ENCODE results near the gene SPG11.
"Not testable (repeated sequence)": the region's sequence is repeated elsewhere in the genome, so short reads cannot be mapped to it uniquely, and the experiment has no call there.

Gene SPG11

DNA sequence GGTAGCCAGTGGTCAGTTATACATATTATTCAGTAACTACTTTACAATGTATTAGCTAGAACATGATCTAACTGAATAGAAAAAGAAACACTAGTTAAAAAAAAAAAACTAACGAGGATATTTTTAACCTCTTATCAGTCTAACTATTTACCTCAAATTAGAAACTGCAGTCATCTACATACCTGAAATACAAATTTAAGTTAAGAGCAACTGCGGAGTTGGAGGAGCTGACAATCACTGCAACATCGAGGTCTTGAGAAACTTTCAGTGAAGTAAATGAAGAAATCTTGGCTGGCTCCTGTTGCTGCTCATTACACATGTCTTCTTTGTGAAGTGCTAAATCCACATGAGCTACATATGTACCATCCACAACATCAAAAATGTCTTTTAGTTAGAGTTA is 6.5 kb downstream of the SPG11 start:
- no peak overlapping the region for H3K9ac ChIP-seq (ENCODE audit: low read depth, low read length)
- no peaks in the 10 kb centered on the region for H3K27me3 ChIP-seq (ENCODE audit: control insufficient read depth, insufficient read depth, low read length)
- no peaks in the 10 kb centered on the region for H3K4me1 ChIP-seq (ENCODE audit: control insufficient read depth, insufficient read depth, low read length)
- no peaks in the 10 kb centered on the region for H3K9me3 ChIP-seq (ENCODE audit: control insufficient read depth, insufficient read depth, low read length)
- no peak overlapping the region for H3K4me3 ChIP-seq (ENCODE audit: low read depth, low read length)
- H3K36me3 ChIP-seq (ENCODE audit: control insufficient read depth, insufficient read depth, low read length): peaks cover 71% of the 10 kb centered on the region
- no peak overlapping the region for H3K27ac ChIP-seq (ENCODE audit: low read depth, low read length)

DNA sequence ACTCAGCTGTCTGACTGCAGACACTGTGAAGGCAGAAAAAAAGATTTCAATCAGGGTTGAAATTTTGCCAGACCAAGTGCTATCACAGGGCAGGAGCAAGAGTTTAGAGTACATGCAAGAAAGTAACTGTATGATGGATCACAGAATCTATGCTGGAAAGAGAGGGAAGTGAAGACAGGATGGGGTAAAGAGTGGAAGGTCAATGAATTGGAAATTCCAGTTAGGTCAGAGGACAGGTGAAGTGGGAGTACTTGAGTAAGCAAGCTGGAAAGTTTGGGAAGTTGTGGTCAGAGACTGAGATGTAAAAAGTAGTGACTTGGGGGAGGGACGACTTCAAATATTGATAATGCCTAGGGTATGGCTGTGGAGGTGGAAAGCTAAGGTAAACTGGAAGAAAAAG is 7.2 kb downstream of the SPG11 start:
- Histone ChIP-seq H3K4me3 (ENCODE audit: low read depth, low read length) (no peak overlapping the region), H3K4me1 (ENCODE audit: control insufficient read depth, insufficient read depth, low read length) (no peaks in the 10 kb centered on the region), H3K9ac (ENCODE audit: low read depth, low read length) (no peak overlapping the region), H3K27me3 (ENCODE audit: control insufficient read depth, insufficient read depth, low read length) (no peaks in the 10 kb centered on the region), H3K9me3 (ENCODE audit: control insufficient read depth, insufficient read depth, low read length) (no peaks in the 10 kb centered on the region), H3K27ac (ENCODE audit: low read depth, low read length) (no peak overlapping the region), H3K36me3 (ENCODE audit: control insufficient read depth, insufficient read depth, low read length) (peaks cover 77% of the 10 kb centered on the region)

DNA sequence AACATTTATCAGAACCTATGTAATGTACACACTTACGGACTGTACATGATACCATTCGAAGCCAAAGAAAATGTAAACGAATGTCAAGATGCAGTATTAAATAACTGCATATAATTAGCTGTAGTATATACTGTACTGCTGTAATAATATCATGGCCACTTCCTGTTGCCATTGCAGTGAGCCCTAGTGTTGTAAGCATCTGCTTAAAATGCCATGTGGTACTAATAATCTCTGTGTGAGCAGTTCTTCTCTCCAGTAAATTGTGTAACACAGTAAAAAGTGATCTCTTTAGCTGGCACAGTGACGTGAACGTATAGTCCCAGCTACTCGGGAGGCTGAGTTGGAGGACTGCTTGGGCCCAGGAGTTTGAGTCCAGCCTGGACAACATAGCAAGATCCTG is 8.6 kb downstream of the SPG11 start:
- H3K36me3 ChIP-seq (ENCODE audit: control insufficient read depth, insufficient read depth, low read length): peaks cover 85% of the 10 kb centered on the region
- H3K4me3 ChIP-seq (ENCODE audit: low read depth, low read length): no peak overlapping the region
- no peaks in the 10 kb centered on the region for H3K4me1 ChIP-seq (ENCODE audit: control insufficient read depth, insufficient read depth, low read length)
- H3K9ac ChIP-seq (ENCODE audit: low read depth, low read length): no peak overlapping the region
- H3K27me3 ChIP-seq (ENCODE audit: control insufficient read depth, insufficient read depth, low read length): no peaks in the 10 kb centered on the region
- no peak overlapping the region for H3K27ac ChIP-seq (ENCODE audit: low read depth, low read length)
- no peaks in the 10 kb centered on the region for H3K9me3 ChIP-seq (ENCODE audit: control insufficient read depth, insufficient read depth, low read length)

DNA sequence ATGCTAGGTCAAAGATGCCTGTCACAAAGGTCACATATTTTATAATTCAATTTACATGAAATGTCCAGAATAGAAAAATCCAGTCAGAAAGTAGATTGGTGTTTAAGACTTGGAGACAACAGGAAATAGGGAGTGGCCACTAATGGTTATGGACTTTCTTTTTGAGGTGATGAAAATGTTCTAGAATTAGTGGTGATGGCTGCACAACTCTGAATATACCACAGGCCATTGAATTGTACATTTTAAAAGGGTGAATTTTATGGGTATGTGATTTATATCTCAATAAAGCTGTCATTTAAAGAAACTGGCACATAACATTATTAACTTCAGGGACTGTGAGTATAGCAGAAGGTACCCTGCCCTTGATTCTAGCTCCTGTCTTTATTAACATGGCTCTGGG is 15.8 kb downstream of the SPG11 start:
- H3K36me3 ChIP-seq (ENCODE audit: control insufficient read depth, insufficient read depth, low read length): peaks cover 59% of the 10 kb centered on the region

DNA sequence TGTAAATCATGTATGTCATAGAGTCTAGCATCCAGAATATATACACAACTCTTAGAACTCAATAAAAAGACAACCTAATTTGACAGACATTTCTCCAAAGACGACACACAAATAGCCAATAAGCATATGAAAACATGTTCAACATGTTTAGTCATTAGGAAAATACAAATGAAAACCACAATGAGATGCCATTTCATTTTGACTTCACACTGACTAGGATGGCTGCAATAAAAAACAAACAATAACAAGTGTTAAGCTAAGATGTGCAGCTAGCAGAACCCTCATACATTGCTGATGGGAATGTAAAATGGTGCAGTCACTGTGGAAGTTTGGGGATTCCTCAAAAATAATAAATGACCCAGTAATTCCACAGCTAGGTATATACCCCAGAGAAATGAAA is 16.4 kb downstream of the SPG11 start:
- H3K27me3 ChIP-seq (ENCODE audit: control insufficient read depth, insufficient read depth, low read length): no peaks in the 10 kb centered on the region
- no peak overlapping the region for H3K27ac ChIP-seq (ENCODE audit: low read depth, low read length)
- H3K4me3 ChIP-seq (ENCODE audit: low read depth, low read length): no peak overlapping the region
- no peaks in the 10 kb centered on the region for H3K9me3 ChIP-seq (ENCODE audit: control insufficient read depth, insufficient read depth, low read length)
- H3K36me3 ChIP-seq (ENCODE audit: control insufficient read depth, insufficient read depth, low read length): peaks cover 56% of the 10 kb centered on the region
- no peaks in the 10 kb centered on the region for H3K4me1 ChIP-seq (ENCODE audit: control insufficient read depth, insufficient read depth, low read length)
- H3K9ac ChIP-seq (ENCODE audit: low read depth, low read length): no peak overlapping the region

More for the DNA sequence above, 15.8 kb downstream of the SPG11 start:
- H3K4me3 ChIP-seq (ENCODE audit: low read depth, low read length): no peak overlapping the region
- H3K27me3 ChIP-seq (ENCODE audit: control insufficient read depth, insufficient read depth, low read length): no peaks in the 10 kb centered on the region
- H3K9ac ChIP-seq (ENCODE audit: low read depth, low read length): no peak overlapping the region
- no peaks in the 10 kb centered on the region for H3K9me3 ChIP-seq (ENCODE audit: control insufficient read depth, insufficient read depth, low read length)
- no peak overlapping the region for H3K27ac ChIP-seq (ENCODE audit: low read depth, low read length)
- H3K4me1 ChIP-seq (ENCODE audit: control insufficient read depth, insufficient read depth, low read length): no peaks in the 10 kb centered on the region

DNA sequence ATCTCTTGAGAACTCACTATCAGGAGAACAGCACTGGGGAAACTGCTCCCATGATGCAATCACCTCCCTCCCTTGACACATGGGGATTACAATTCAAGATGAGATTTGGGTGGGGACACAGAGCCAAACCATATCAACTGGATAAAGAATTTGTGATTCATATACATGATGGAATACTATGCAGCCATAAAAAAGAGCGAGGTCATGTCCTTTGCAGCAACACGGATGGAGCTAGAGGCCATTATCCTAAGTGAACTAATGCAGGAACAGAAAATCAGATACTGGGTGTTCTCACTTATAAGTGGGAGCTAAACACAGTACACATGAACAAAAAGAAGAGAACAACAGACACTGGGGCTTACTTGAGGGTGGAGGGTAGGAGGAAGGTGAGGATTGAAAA is 17.0 kb downstream of the SPG11 start:
- no peak overlapping the region for H3K9ac ChIP-seq (ENCODE audit: low read depth, low read length)
- H3K27me3 ChIP-seq (ENCODE audit: control insufficient read depth, insufficient read depth, low read length): no peaks in the 10 kb centered on the region
- H3K36me3 ChIP-seq (ENCODE audit: control insufficient read depth, insufficient read depth, low read length): peaks cover 50% of the 10 kb centered on the region
- no peak overlapping the region for H3K4me3 ChIP-seq (ENCODE audit: low read depth, low read length)
- no peaks in the 10 kb centered on the region for H3K9me3 ChIP-seq (ENCODE audit: control insufficient read depth, insufficient read depth, low read length)
- H3K4me1 ChIP-seq (ENCODE audit: control insufficient read depth, insufficient read depth, low read length): no peaks in the 10 kb centered on the region
- no peak overlapping the region for H3K27ac ChIP-seq (ENCODE audit: low read depth, low read length)

DNA sequence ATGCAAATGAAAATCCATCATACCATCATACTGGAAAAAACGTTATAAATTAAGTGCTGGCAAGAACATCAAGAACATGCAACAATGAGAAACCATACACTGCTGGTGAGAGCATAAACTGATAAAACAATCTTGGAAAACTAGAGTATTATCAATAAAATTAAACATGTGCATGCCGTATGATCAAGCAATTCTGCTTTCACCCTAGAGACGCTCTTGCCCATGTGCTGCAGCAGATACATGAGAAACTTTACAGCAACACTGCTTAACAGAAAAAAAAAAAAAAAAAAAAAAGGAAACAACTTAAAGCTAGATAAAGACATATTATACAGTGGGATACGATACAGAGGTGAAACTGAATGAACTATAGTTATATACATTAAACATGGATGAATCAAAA is 21.8 kb downstream of the SPG11 start:
- H3K27ac ChIP-seq (ENCODE audit: low read depth, low read length): no peak overlapping the region
- H3K9me3 ChIP-seq (ENCODE audit: control insufficient read depth, insufficient read depth, low read length): no peaks in the 10 kb centered on the region
- no peaks in the 10 kb centered on the region for H3K27me3 ChIP-seq (ENCODE audit: control insufficient read depth, insufficient read depth, low read length)
- H3K36me3 ChIP-seq (ENCODE audit: control insufficient read depth, insufficient read depth, low read length): peaks cover 15% of the 10 kb centered on the region
- H3K4me1 ChIP-seq (ENCODE audit: control insufficient read depth, insufficient read depth, low read length): no peaks in the 10 kb centered on the region
- H3K9ac ChIP-seq (ENCODE audit: low read depth, low read length): no peak overlapping the region
- no peak overlapping the region for H3K4me3 ChIP-seq (ENCODE audit: low read depth, low read length)

DNA sequence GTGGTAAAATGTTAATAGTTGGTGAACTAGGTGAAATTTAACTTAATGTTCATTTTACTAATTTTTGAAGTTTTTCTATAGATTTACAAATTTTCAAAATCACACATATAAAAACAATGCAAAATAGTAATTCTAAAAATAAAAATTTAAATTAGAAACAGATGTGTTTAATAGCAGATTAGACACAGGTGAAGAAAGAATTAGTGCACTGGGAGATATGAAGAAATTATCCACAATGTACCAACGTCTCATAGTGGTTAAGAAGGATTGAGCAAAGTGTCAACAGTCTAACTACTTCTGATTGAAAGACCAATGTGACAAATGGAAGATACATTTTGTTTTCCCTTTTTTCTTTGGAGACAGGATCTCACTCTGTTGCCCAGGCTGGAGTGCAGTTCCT is 26.5 kb downstream of the SPG11 start:
- Histone ChIP-seq H3K4me1 (ENCODE audit: control insufficient read depth, insufficient read depth, low read length) (no peaks in the 10 kb centered on the region), H3K36me3 (ENCODE audit: control insufficient read depth, insufficient read depth, low read length) (peaks cover 29% of the 10 kb centered on the region), H3K4me3 (ENCODE audit: low read depth, low read length) (no peak overlapping the region), H3K27ac (ENCODE audit: low read depth, low read length) (no peak overlapping the region), H3K9ac (ENCODE audit: low read depth, low read length) (no peak overlapping the region), H3K9me3 (ENCODE audit: control insufficient read depth, insufficient read depth, low read length) (no peaks in the 10 kb centered on the region), H3K27me3 (ENCODE audit: control insufficient read depth, insufficient read depth, low read length) (no peaks in the 10 kb centered on the region)

DNA sequence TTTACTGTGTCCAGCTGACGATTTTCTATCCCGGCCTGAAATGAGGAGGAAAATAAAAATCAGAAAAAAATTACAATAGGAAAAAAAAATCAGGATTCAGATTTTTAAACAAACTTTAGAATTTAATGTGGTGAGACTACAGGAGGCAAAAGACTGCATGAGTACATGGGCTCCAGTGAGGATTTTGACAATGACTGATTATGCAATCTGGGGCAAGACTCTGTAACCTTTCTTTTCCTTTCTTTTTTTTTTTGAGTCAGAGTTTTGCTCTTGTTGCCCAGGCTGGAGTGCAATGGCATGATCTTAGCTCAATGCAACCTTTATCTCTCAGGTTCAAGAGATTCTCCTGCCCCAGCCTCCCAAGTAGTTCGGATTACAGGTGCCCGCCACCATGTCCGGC is 29.9 kb downstream of the SPG11 start:
- Histone ChIP-seq H3K4me1 (ENCODE audit: control insufficient read depth, insufficient read depth, low read length) (no peaks in the 10 kb centered on the region), H3K4me3 (ENCODE audit: low read depth, low read length) (no peak overlapping the region), H3K27ac (ENCODE audit: low read depth, low read length) (no peak overlapping the region), H3K27me3 (ENCODE audit: control insufficient read depth, insufficient read depth, low read length) (no peaks in the 10 kb centered on the region), H3K9ac (ENCODE audit: low read depth, low read length) (no peak overlapping the region), H3K36me3 (ENCODE audit: control insufficient read depth, insufficient read depth, low read length) (peaks cover 51% of the 10 kb centered on the region), H3K9me3 (ENCODE audit: control insufficient read depth, insufficient read depth, low read length) (no peaks in the 10 kb centered on the region)

DNA sequence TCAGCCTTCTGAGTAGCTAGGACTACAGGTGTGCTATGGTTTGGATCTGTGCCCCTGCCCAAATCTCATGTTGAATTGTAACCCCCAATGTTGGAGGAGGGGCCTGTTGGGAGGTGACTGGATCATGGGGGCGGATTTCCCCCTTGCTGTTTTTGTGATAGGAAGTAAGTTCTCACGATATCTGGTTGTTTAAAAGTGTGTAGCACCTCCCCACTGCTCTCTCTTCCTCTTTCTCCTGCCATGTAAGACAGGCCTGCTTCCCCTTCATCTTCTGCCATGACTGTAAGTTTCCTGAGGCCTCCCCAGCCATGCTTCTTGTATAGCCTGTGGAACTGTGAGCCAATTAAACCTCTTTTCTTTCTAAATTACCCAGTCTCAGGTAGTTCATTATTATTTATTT is 38.2 kb downstream of the SPG11 start:
- H3K9me3 ChIP-seq (ENCODE audit: control insufficient read depth, insufficient read depth, low read length); H3K4me3 ChIP-seq (ENCODE audit: low read depth, low read length); H3K27ac ChIP-seq (ENCODE audit: low read depth, low read length); H3K9ac ChIP-seq (ENCODE audit: low read depth, low read length); H3K27me3 ChIP-seq (ENCODE audit: control insufficient read depth, insufficient read depth, low read length); H3K4me1 ChIP-seq (ENCODE audit: control insufficient read depth, insufficient read depth, low read length): not testable (repeated sequence)
- H3K36me3 ChIP-seq (ENCODE audit: control insufficient read depth, insufficient read depth, low read length): peaks cover 75% of the 10 kb centered on the region

DNA sequence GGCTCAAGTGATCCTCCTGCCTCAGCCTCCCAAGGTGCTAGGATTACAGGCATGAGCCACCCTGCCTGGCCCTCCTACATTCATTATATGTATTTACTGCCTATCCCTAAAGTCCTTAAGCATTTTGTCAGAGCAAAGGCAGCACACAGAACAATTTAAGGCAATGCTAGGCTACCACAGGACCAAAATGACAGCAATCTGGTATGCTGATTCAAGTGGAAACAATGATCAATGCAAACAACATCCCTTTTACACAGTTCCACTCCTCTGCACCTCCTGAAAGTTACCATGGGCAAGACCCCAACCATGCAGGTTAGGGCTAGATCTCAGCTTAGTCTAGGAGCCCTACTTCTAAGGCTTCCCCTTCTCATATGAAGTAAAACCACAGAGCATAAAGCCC is 40.3 kb downstream of the SPG11 start:
- Histone ChIP-seq H3K9me3 (ENCODE audit: control insufficient read depth, insufficient read depth, low read length) (no peaks in the 10 kb centered on the region), H3K4me1 (ENCODE audit: control insufficient read depth, insufficient read depth, low read length) (no peaks in the 10 kb centered on the region), H3K27ac (ENCODE audit: low read depth, low read length) (no peak overlapping the region), H3K9ac (ENCODE audit: low read depth, low read length) (no peak overlapping the region), H3K27me3 (ENCODE audit: control insufficient read depth, insufficient read depth, low read length) (no peaks in the 10 kb centered on the region), H3K36me3 (ENCODE audit: control insufficient read depth, insufficient read depth, low read length) (peaks cover 75% of the 10 kb centered on the region), H3K4me3 (ENCODE audit: low read depth, low read length) (no peak overlapping the region)

DNA sequence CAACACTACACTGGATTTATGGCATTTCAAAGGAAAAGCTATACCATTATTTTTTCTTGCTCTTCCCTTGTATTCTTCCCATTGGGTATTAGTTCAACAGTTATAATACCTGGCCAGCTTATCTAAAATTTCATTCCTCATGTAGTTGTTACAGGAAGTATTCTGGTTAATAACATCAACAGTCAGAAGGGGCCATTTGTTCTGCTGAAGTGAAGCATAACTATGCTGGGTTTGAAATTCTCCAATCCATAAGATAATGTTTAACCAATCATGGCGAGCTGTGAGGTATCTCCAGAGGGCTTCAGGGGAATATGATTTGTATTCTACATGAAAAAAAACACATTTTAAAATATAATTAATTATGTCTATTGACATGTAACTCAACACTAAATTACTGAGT is 43.4 kb downstream of the SPG11 start:
- Histone ChIP-seq H3K9me3 (ENCODE audit: control insufficient read depth, insufficient read depth, low read length) (no peaks in the 10 kb centered on the region), H3K9ac (ENCODE audit: low read depth, low read length) (no peak overlapping the region), H3K27me3 (ENCODE audit: control insufficient read depth, insufficient read depth, low read length) (no peaks in the 10 kb centered on the region), H3K4me3 (ENCODE audit: low read depth, low read length) (no peak overlapping the region), H3K27ac (ENCODE audit: low read depth, low read length) (no peak overlapping the region), H3K36me3 (ENCODE audit: control insufficient read depth, insufficient read depth, low read length) (peaks cover 72% of the 10 kb centered on the region), H3K4me1 (ENCODE audit: control insufficient read depth, insufficient read depth, low read length) (no peaks in the 10 kb centered on the region)

All from HUES48 (cell line).